GM19351 (cell line): ENCODE data around the gene XPNPEP1.

Source experiments
- ATAC-seq: cut with Tn5 transposase; IDR thresholded peaks from one replicate; pipeline ENCODE4 v1.9.1; 2021; ENCODE audit warnings: mild to moderate bottlenecking, moderate library complexity; ENCODE audit not compliant: unreplicated experiment

The XPNPEP1 gene

DNA sequence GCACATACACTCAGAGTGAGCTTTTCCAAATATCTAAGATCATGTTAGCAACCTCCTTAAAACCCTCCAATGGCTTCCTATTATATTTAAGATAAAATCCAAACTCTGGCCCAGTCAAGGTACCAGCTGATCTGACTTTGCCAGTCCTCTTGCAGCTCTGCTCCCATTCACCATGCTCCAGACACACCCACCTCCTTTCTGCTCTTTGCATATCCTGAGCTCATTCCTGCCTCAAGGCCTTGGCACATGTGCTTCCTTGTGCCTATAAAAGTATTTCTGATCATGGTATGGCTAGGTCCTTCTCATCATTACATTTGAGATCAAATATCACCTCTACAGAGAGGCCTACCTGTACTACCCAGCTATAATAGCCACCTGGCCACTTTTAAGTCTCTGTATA lies 27.5 kb downstream of the XPNPEP1 start:
- no peak for ATAC-seq

GRCh38 chr10:109895095-109895818 lies 28.1 kb downstream of the XPNPEP1 start:
- no peak for ATAC-seq

GRCh38 chr10:109894516-109894915 lies 28.8 kb downstream of the XPNPEP1 start:
- no peak for ATAC-seq

DNA sequence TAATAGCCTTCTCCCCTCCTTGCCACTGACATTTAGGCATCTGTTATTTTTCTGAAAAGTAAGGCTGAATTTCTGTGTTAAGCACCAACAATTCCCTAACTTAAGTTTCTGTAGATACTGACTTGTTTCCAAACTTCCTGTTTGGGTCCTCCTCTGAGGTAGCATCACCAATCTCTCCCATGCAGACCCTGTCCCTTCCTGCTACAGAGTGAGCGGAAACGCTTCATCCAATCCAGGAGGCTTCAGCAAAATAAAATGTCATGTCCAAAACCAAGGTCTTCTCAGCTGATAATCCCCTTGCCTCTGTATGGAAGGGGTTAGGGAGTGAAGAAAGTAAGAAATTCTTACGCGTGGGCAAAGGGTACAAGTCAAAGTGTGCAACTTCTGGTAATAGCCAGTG lies 29.9 kb downstream of the XPNPEP1 start:
- ATAC-seq: no peak

DNA sequence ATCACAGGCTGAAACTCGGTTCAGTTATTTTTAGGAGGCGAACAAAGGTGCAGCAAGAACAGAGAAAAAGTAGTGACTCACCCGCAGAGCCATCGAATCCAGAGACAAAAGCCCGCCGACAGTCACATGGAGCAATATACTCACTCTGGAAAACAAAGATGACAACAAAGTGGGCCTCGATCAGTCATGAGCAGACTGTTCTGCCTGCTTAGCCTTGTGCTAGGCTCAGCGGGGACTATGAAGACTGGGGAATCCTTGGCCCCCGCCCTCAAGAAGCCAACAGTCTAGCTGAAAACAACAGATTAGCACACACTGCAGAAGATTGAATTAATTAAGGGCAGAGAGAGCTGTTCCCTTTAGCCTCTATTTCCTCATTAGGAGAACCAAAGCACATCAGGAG lies 30.4 kb downstream of the XPNPEP1 start:
- no peak for ATAC-seq

- ATAC-seq: no peak
These were observed 31.2 kb downstream of the XPNPEP1 start for GRCh38 chr10:109892117-109892516.

- ATAC-seq: no peak
These were observed 32.2 kb downstream of the XPNPEP1 start for GRCh38 chr10:109891105-109891504.

DNA sequence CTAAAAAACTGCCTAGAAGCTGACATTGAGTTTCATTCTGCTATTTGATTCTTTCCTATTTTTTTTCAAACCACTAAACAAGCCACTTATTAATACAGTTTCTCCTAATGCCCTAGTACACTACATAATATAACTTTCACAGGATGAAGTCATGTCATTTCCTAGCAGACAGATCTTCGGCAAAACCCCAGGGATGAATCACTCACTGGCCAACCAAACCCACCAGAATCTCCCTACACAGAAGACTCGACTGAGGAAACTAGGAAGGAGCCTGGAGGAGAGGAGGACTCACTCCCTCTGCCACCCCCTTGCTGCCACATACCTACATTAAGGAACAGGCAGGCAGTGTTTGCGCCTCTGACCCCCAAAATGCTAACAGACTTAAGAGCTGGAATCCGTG lies 33.4 kb downstream of the XPNPEP1 start:
- ATAC-seq: no peak

DNA sequence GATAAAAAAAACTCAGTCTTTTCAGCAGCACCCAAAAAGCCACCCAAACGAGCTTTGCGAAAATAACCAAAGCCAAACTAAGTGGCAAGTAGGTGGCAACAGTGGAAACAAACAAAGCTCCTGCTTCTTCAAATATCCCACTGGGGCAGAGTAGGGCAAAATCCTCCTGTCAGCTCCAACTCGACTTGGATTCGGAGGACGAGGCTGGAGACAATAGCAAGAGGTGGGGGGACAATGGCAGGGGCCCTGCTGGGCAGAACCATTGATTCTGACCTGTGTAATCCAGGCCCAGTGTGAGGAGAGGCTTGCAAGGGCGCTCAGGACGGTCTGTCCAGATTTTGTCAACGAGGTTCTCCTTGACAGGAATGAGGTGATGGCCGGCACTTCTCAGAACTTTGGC lies 35.5 kb downstream of the XPNPEP1 start:
- ATAC-seq: no peak

- ATAC-seq: no peak
These were observed 36.1 kb downstream of the XPNPEP1 start for GRCh38 chr10:109887243-109887642.

DNA sequence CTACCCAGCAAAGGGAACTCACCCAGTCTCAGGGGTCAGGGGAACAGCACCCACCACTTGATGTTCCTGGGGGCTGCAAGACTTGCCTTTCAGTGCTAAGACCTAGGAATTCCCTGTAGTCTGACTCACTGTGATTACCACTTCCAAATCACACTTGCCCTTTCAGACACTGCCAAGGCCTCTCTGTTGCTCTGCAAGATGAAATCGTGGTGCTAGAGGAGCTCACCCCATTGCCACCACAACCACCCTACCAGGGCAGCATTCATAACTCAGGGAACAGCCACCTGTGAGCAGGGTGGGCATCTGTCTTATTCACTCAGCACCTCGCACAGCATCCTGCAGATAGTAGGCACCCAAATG lies 36.5 kb downstream of the XPNPEP1 start:
- no peak for ATAC-seq

- no peak for ATAC-seq
These were observed 37.1 kb downstream of the XPNPEP1 start for GRCh38 chr10:109886037-109886780.

DNA sequence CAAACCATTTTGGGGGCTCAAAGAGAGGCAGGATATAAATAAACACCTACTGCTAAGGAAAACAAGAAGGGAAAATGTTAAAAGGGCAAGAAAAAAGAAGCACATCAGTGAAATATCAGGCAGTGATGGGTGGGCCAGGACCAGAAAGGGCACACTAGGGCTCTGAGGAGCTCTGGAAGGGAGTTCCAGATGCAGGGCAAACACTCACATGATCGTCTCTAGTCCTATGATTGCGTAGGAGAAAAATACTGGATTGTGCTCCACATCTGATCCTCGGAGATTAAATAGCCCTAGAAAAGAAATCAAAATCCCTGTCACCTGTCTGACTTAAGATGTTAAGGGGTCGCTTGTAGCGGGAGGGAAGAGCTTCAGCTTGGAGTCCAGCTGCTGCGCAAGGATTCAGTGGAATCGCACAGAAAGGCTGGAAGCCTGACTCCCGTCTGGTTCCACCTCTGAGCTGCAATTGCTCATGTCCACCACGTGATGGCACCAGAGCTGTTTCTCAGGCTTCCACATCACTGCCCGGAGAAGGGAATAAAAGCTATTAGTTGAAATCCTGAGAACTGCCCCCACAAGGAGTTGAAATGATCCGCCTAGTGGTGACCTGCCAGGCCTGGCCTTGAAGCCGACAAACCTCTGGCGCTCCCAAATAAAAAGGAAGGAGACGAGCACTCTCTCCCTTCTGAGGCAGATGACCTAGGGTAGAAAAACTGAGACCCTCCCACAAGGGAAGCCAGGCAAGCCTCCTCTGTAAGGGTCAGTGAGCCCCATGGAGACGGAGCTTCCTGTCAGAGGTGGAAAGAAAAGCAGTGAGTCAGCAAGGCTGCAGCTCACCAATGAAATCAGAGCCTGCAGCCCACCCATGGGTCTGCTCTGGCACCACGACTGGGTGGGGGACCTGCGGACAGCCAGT lies 39.2 kb downstream of the XPNPEP1 start:
- ATAC-seq: peak; percentile 68

- ATAC-seq: no peak
These were observed 40.9 kb downstream of the XPNPEP1 start for GRCh38 chr10:109882251-109883057.

- ATAC-seq: no peak
These were observed 41.6 kb downstream of the XPNPEP1 start for GRCh38 chr10:109881769-109882057.

DNA sequence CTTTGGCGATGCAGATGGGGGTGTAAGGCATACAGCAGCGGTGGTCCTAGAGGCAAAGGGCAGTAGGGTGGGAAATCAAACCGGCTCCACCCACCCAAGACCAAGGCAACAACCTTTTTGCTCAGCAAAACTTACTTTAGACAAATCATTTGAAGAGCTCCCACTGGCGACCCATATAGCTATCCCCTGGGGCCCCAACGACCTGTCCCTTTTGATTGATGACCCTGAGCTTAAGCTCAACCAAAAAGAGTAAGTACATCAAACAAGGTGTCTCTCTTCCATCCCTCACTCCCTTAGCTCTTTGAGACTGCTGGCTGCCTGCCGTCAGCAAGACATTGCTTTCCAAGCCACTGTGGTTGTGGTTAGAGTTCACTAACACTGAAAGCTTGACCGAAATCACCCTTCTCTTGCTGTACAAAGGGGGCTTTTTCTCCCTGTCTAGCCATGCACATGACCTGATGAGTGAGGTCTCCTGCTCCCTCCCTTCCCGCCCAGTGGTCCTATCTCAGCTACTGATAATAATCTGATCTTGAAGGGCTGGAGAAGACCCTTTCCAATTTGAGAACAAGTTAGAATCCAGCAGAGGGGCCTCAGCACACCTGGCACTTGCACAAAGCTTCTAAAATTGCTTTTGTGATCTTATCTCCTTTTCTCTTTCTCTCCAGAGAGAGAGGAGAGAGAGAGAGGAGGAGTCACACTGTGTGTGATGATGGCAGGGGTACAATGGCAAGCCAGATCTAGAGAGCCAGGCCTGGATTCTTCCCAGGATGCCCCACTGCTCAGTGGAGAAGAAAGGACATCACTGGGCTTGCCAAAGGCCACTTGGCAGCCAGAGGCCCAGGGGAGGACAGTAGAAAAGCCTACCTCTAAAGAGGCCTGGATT lies 42.2 kb downstream of the XPNPEP1 start:
- ATAC-seq: peak; percentile 71

DNA sequence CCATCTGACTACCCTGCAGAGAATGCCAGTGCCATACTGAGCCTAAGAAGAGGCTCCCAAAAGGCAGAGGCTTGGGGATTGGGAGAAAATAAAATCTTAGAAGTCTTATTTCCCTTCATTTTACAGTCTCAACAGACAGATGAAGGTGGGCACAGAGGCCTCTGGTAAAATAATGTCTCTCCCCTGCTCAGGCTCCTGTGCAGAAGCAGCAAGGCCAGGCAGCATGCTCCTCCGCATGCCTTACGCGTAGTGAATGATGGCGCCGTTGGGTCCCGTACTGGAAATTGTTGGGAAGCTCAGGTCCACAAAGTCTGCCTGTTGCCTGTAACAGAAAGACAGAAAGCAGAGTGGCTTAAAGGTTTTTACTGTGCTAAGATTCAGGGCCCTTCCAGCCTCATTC lies 45.8 kb downstream of the XPNPEP1 start:
- ATAC-seq: no peak

DNA sequence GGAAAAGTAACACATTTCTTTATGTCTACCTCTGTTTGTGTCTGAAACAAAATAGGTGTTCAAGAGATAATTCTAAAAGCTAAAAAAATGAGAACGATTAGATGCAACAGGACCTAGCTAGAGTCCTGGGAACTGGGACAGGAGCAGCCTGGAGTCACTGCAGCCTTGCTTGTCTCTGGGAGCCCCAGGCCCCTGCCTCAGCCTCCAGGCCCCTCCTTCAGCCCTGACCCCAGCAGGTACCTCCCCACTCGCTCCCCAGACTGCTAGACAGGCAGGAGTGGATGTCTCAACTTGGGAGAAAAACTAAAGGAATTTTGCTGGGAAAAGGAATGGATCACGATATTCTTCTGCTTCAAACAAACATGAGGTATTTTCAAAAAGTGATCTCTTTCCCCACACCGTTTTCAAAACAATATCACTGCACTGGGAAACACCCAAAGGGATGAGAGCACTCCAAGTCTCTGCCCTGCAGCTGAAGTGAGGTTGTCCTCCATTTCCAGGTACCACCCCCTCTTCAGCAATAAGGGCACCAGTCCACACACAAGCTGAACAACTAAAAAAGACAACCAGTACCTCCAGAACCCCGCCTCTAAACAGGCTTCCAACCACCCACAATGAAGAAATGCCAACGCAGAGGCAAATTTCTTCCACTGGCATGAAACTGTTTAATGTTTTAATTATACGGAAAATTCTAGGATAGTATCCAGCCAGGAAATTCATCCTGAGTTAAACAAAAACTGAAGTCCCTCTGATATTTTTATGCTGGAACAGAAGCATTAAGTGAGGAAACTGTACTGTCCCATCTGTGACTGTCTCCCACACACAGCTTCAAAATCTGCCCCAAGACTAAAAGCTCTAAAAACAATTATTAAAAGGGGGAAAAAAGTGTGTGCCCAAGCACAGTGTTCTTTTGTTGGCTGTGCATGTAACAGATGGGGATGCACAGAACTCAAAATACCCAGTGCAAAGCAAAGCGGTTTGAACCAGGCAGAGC lies 47.2 kb downstream of the XPNPEP1 start:
- ATAC-seq: no peak

DNA sequence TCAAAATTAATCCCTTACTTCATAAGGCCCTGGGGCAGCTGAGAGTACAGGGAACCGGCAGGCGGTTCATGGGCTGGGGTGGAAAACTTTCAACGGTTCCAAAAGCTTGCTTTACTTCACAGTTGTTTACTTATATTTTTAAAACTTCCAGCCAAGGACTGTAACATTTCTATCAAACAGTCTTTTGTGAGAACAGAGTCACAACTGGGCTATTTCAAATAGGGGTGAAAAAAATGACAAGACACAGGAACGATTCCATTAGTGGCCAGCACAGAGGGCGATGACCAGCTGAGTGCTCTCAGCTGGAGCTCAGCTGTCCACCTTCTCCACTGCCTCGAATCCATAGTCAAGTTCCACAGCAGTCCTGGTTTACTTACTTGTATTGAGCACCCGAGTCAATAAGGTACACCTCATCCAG lies 48.2 kb downstream of the XPNPEP1 start:
- no peak for ATAC-seq
